K562 (cell line): ENCODE results near the gene ARMC7. TPM values are rescaled to one million over a fixed set of nuclear protein-coding genes. Genes with fewer than 3 reads are reported as not detected.

ENCODE experiments used
- ATAC-seq: fragments of 200-7000 bp; cut with Tn5 transposase; 3 replicates; pipeline ENCODE4 v1.9.1; 2020; ENCODE audit warnings: moderate library complexity
- BruUV-seq: library from RNA; stranded (reverse); fragments of 400-500 nt; replicated peaks from 2 replicates; lab custom pipeline; 2021; lab: Mats Ljungman, UMichigan
- CTCF ChIA-PET: fragments of 300-600 bp; formaldehyde crosslinking; extraction: SDS; loops from one replicate; lab custom pipeline; 2021; ENCODE audit warnings: low intra/inter-chr PET ratio; lab: Yijun Ruan, JAX
- POLR2A ChIA-PET: fragments of 300-600, 350-650 bp; sonication (Branson Sonifier 250); formaldehyde crosslinking; extraction: SDS; loops from one replicate; lab custom pipeline; 2021; ENCODE audit warnings: antibody characterized with exemption, inconsistent platforms; lab: Yijun Ruan, JAX
- DNase-seq, 4 experiments: peaks; one replicate each; pipeline versions ENCODE4 v3.0.0 to v3.0.0-alpha.2; 2011 to 2018; ENCODE audit warnings: low spot score in 3 of 4, mixed read lengths in 3 of 4; ENCODE audit errors: extremely low read depth in 1 of 4
- FAIRE-seq: peaks from 2 replicates; lab custom pipeline; 2011; peaks lifted over from hg19 to GRCh38; lab: Jason Lieb, UNC
- H2AFZ ChIP-seq: 2 replicates; pipeline ENCODE4 v1.6.0; 2011; ENCODE audit warnings: low read depth, low read length, control low read depth, inconsistent platforms
- H3K27ac ChIP-seq: fragments of 200-600 bp; 3 replicates; pipeline ENCODE4 v1.8.0; 2011; ENCODE audit warnings: low read depth, mild to moderate bottlenecking, control low read depth, inconsistent platforms, low read length, moderate library complexity, mixed read lengths; ENCODE audit errors: extremely low read depth
- H3K27me3 ChIP-seq, 2 experiments: fragments of 300-600 bp in 1 of 2; 2 replicates in 1 of 2; 3 replicates in 1 of 2; pipeline versions ENCODE4 v1.6.0 to v1.8.0; 2011; ENCODE audit warnings: inconsistent platforms in 2 of 2, low read length in 2 of 2, mild to moderate bottlenecking in 1 of 2, mixed read lengths in 1 of 2, moderate library complexity in 1 of 2; ENCODE audit not compliant: control insufficient read depth in 2 of 2, insufficient read depth in 2 of 2
- H3K36me3 ChIP-seq: fragments of 300-600 bp; 3 replicates; pipeline ENCODE4 v1.8.0; 2011; ENCODE audit warnings: mild to moderate bottlenecking, low read length, inconsistent platforms; ENCODE audit not compliant: control insufficient read depth, insufficient read depth
- H3K4me1 ChIP-seq, 2 experiments: fragments of 200-600 bp in 1 of 2; replicated peaks in 1 of 2; 2 replicates in 1 of 2; 3 replicates in 1 of 2; pipeline versions ENCODE4 v1.5.1 to v1.8.0; 2011; ENCODE audit warnings: inconsistent platforms in 2 of 2, low read length in 2 of 2, mild to moderate bottlenecking in 1 of 2, mixed read lengths in 1 of 2, moderate library complexity in 1 of 2; ENCODE audit not compliant: control insufficient read depth in 2 of 2, insufficient read depth in 2 of 2
- H3K4me2 ChIP-seq: 2 replicates; pipeline ENCODE4 v1.6.1; 2011; ENCODE audit warnings: low read length, control low read depth, inconsistent platforms, mixed read lengths; ENCODE audit not compliant: insufficient read depth
- H3K4me3 ChIP-seq: fragments of 200-600 bp; sonication (generic), shearing (Covaris generic); 2 replicates; pipeline ENCODE4 v1.5.1; 2016; ENCODE audit warnings: control low read depth, inconsistent platforms
- H3K79me2 ChIP-seq: fragments of 200-600 bp; 3 replicates; pipeline ENCODE4 v1.8.0; 2011; ENCODE audit warnings: low read length, inconsistent platforms; ENCODE audit not compliant: control insufficient read depth, insufficient read depth
- H3K9ac ChIP-seq, 2 experiments: 2 replicates each; pipeline versions ENCODE4 v1.6.0 to v1.6.1; 2011; ENCODE audit warnings: low read depth in 2 of 2, low read length in 2 of 2, control low read depth in 1 of 2, inconsistent platforms in 1 of 2, mild to moderate bottlenecking in 1 of 2, mixed read lengths in 1 of 2; ENCODE audit not compliant: insufficient read depth in 1 of 2
- H3K9me1 ChIP-seq: one replicate; pipeline ENCODE4 v1.6.0; 2011; ENCODE audit warnings: inconsistent platforms, mild to moderate bottlenecking, low read length, moderate library complexity; ENCODE audit not compliant: control insufficient read depth, insufficient read depth
- H3K9me3 ChIP-seq: replicated peaks from 2 replicates; pipeline ENCODE4 v1.5.1; 2011; ENCODE audit warnings: low read depth, low read length, inconsistent platforms; ENCODE audit not compliant: control insufficient read depth, insufficient read depth
- H4K20me1 ChIP-seq: replicated peaks from 2 replicates; pipeline ENCODE4 v1.6.1; 2011; ENCODE audit warnings: low read length, inconsistent platforms, mixed read lengths; ENCODE audit not compliant: control insufficient read depth, insufficient read depth
- ARID3A ChIP-seq: IDR thresholded peaks from 2 replicates; pipeline ENCODE4 v1.6.1; 2012; ENCODE audit warnings: low read depth, low read length, improper control_type of control experiment, borderline replicate concordance
- POLR2G ChIP-seq: fragments of 200-400 bp; formaldehyde crosslinking; IDR thresholded peaks from 2 replicates; pipeline ENCODE4 v1.6.1; 2017; ENCODE audit warnings: low read depth, mild to moderate bottlenecking, antibody characterized with exemption, low read length, moderate library complexity
- TEAD2 ChIP-seq: fragments of 450-650 bp; IDR thresholded peaks from 2 replicates; pipeline ENCODE4 v1.6.1; 2016; ENCODE audit warnings: missing genetic modification characterization, control low read depth, missing compliant biosample characterization
- WGBS: fragments of 100-300 bp; shearing (Covaris generic); methylation state at CpG from one replicate; pipeline ENCODE4 v1.1.6; 2016; ENCODE audit warnings: low coverage, mixed read lengths; ENCODE audit not compliant: insufficient coverage; ENCODE audit errors: missing lambda C conversion rate; 5-methylcytosine and 5-hydroxymethylcytosine counted together
- in situ Hi-C: fragments of 300-500 bp; cut with MboI; formaldehyde crosslinking; loops from 4 replicates; pipeline ENCODE4 v1.15.0; 2018; ENCODE audit warnings: inconsistent platforms, mixed read lengths
- intact Hi-C: fragments of 100-400 bp; cut with micrococcal nuclease; formaldehyde crosslinking; loops from 2 replicates; pipeline ENCODE4 v1.14.2; 2022
- polyA plus RNA-seq, 8 experiments: library from polyadenylated mRNA; depleted of rRNA in 4 of 8; stranded (reverse) in 5 of 8; unstranded in 3 of 8; fragments of >200 nt; fragmentation: Nextera tagmentation in 2 of 8; fragmentation: Illumina TruSeq in 1 of 8; extraction: Ambion mirVana in 2 of 8; extraction: Trizol in 1 of 8; gene quantifications; 2 replicates each; pipeline versions ENCODE4 v1.2.1 to v1.2.3, GENCODE V29; 2011 to 2014; ENCODE audit warnings: inconsistent platforms in 1 of 8, missing spikeins in 1 of 8
- total RNA-seq, 7 experiments: library from RNA; depleted of rRNA in 6 of 7; stranded (reverse); fragments of >200 nt in 6 of 7; fragmentation: Illumina TruSeq in 2 of 7; extraction: Trizol in 2 of 7; gene quantifications; 2 replicates each; pipeline versions ENCODE4 v1.2.1 to v1.2.3, GENCODE V29; 2011 to 2021; ENCODE audit warnings: low replicate concordance in 1 of 7

Gene ARMC7
- total and polyA plus RNA-seq, 9 of the 15 experiments (the other 6 are each of a cell fraction or from before 2014, with no cell fraction given) = 1.4 to 15.2 (median 5.9) TPM

- Histone ChIP-seq H3K9me1 (no peaks in the 10 kb centered on the region), H3K9me3 (no peaks in the 10 kb centered on the region), H3K4me1 (peaks cover 42 to 65% of the 10 kb centered on the region in 2 experiments), H3K79me2 (no peaks in the 10 kb centered on the region; the same call in 2 of the 3 replicates), H3K4me3 (no peak overlapping the region), H3K36me3 (no peaks in the 10 kb centered on the region), H2AFZ (no peak overlapping the region), H4K20me1 (no peaks in the 10 kb centered on the region), H3K9ac (peak overlapping the region in 1 of 2 experiments; percentile 63; a peak in 2 of 4 replicates), H3K27me3 (no peaks in the 10 kb centered on the region; a peak in 1 of 5 replicates), H3K4me2 (no peak overlapping the region), H3K27ac (no peak overlapping the region)
- CTCF ChIA-PET = no interaction called here
- no peak for ATAC-seq
- TF ChIP-seq TEAD2 (tag) (no peak), POLR2G (0 out of 2 replicates have a peak, but pooled peaks have one; percentile 23), ARID3A (no peak)
- no peak for DNase-seq
- POLR2A ChIA-PET = interaction anchor here (0.6 to 1.7 kb wide), 6 partner anchors 9 to 532 kb away, joined by 3 to 8 read pairs (median 3); no protein-coding TSS in a partner anchor
- WGBS = 75% methylated on average over 14 of the region's 16 CpGs
- no peak for FAIRE-seq
- BruUV-seq = no TSS peak
- in situ Hi-C loops = no loop called here
- intact Hi-C loops = no loop called here
Observed at GRCh38 chr17:75094871-75095399, 14.8 kb upstream of the ARMC7 start.
